ENCODE data around the gene OMD. TPM values are rescaled to one million over a fixed set of nuclear protein-coding genes. Genes with fewer than 3 reads are reported as not detected.

The OMD gene
- total RNA-seq, 1 experiment from 2014 or later, result not detected

GRCh38 chr9:92444841-92445240 lies 20.6 kb upstream of the OMD start:
- POLR2A ChIA-PET, result no interaction called here
- H4K20me1 ChIP-seq (ENCODE audit: insufficient read depth), result no peaks in the 10 kb centered on the region
- intact Hi-C loops (cut with micrococcal nuclease), result no loop called here
- no peak overlapping the region for H3K27ac ChIP-seq (ENCODE audit: low read depth, low read length)
- DNase-seq (ENCODE audit: low read depth, low spot score) (no peak), ATAC-seq (no peak)
- no peaks in the 10 kb centered on the region for H3K4me1 ChIP-seq (ENCODE audit: control insufficient read depth in 1 of 2, insufficient read depth in 2 of 2, low read length in 2 of 2)
- H3K9ac ChIP-seq (ENCODE audit: low read length), result no peak overlapping the region
- H3K79me2 ChIP-seq (ENCODE audit: insufficient read depth, low read length), result no peaks in the 10 kb centered on the region
- H3K9me3 ChIP-seq (ENCODE audit: control insufficient read depth in 1 of 2, insufficient read depth in 1 of 2, low read depth in 1 of 2, low read length in 2 of 2), result no peaks in the 10 kb centered on the region
- H3K9me2 ChIP-seq (ENCODE audit: insufficient read depth), result no peaks in the 10 kb centered on the region
- no peaks in the 10 kb centered on the region for H3K36me3 ChIP-seq (ENCODE audit: control insufficient read depth in 1 of 2, insufficient read depth in 2 of 2, low read length in 2 of 2)
- TF ChIP-seq, protein P1, sequence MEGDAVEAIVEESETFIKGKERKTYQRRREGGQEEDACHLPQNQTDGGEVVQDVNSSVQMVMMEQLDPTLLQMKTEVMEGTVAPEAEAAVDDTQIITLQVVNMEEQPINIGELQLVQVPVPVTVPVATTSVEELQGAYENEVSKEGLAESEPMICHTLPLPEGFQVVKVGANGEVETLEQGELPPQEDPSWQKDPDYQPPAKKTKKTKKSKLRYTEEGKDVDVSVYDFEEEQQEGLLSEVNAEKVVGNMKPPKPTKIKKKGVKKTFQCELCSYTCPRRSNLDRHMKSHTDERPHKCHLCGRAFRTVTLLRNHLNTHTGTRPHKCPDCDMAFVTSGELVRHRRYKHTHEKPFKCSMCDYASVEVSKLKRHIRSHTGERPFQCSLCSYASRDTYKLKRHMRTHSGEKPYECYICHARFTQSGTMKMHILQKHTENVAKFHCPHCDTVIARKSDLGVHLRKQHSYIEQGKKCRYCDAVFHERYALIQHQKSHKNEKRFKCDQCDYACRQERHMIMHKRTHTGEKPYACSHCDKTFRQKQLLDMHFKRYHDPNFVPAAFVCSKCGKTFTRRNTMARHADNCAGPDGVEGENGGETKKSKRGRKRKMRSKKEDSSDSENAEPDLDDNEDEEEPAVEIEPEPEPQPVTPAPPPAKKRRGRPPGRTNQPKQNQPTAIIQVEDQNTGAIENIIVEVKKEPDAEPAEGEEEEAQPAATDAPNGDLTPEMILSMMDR (IDR thresholded peaks at IDR 0.05 in 2 of 3, conservative IDR thresholded peaks at IDR 0.05 in 1 of 3; ENCODE audit: borderline replicate concordance in 1 of 3, insufficient read depth in 1 of 3, low read depth in 2 of 3, low read length in 2 of 3), result no peak
- no peak for TF ChIP-seq RAD21 (IDR thresholded peaks at IDR 0.05; ENCODE audit: low read depth)
- no peak overlapping the region for H3K4me2 ChIP-seq (ENCODE audit: low read length)
- BruUV-seq (replicated peaks), result no TSS peak
- H3K27me3 ChIP-seq (ENCODE audit: insufficient read depth, low read length), result no peaks in the 10 kb centered on the region; the same call in 1 of the 2 replicates
- no peak overlapping the region for H3K4me3 ChIP-seq (replicated peaks in 1 of 2; ENCODE audit: low read depth in 1 of 2, low read length in 2 of 2)
- RAD21 ChIA-PET (ENCODE audit: low non-redundant PET in 1 of 2, low total read pairs in 2 of 2, uncharacterized antibody in 2 of 2, unreplicated experiment in 2 of 2), result no interaction called here
- CTCF ChIA-PET, result no interaction called here
- no peak overlapping the region for H2AFZ ChIP-seq (ENCODE audit: low read depth, low read length, poor library complexity, severe bottlenecking)

DNA sequence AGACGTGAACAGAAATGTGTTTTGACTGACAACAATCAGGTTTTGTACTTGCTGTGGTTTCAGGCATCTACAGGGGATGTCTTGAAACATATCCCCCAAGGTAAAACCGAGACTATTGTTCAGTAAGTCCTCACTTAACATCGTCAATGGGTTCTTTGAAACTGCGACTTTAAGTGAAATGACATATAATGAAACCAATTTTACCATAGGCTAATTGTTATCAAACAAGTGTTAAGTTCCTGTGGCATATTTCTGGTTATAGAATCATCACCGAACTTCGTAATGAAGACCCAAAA lies 16.4 kb upstream of the OMD start:
- ChIA-PET RAD21 (ENCODE audit: low non-redundant PET in 1 of 2, low total read pairs in 2 of 2, uncharacterized antibody in 2 of 2, unreplicated experiment in 2 of 2) (no interaction called here), CTCF (interaction anchor here (2.1 to 2.4 kb wide), 2 partner anchors 112 to 301 kb away, joined by 19 to 24 read pairs; no protein-coding TSS in a partner anchor), POLR2A (no interaction called here)
- Histone ChIP-seq H2AFZ (ENCODE audit: low read depth, low read length, poor library complexity, severe bottlenecking) (no peak overlapping the region), H3K9ac (ENCODE audit: low read length) (no peak overlapping the region), H3K9me3 (ENCODE audit: control insufficient read depth in 1 of 2, insufficient read depth in 1 of 2, low read depth in 1 of 2, low read length in 2 of 2) (no peaks in the 10 kb centered on the region), H4K20me1 (ENCODE audit: insufficient read depth) (no peaks in the 10 kb centered on the region), H3K36me3 (ENCODE audit: control insufficient read depth in 1 of 2, insufficient read depth in 2 of 2, low read length in 2 of 2) (no peaks in the 10 kb centered on the region), H3K4me2 (ENCODE audit: low read length) (no peak overlapping the region), H3K27ac (ENCODE audit: low read depth, low read length) (no peak overlapping the region), H3K27me3 (ENCODE audit: insufficient read depth, low read length) (no peaks in the 10 kb centered on the region), H3K9me2 (ENCODE audit: insufficient read depth) (no peaks in the 10 kb centered on the region), H3K4me3 (replicated peaks in 1 of 2; ENCODE audit: low read depth in 1 of 2, low read length in 2 of 2) (no peak overlapping the region), H3K4me1 (ENCODE audit: control insufficient read depth in 1 of 2, insufficient read depth in 2 of 2, low read length in 2 of 2) (no peaks in the 10 kb centered on the region), H3K79me2 (ENCODE audit: insufficient read depth, low read length) (no peaks in the 10 kb centered on the region)
- no peak for ATAC-seq
- intact Hi-C loops (cut with micrococcal nuclease), result no loop called here
- TF ChIP-seq JUND (IDR thresholded peaks at IDR 0.05) (no peak), SRF (IDR thresholded peaks at IDR 0.05; ENCODE audit: low read depth) (no peak), CEBPB (IDR thresholded peaks at IDR 0.05; ENCODE audit: low read depth) (no peak), ATF3 (IDR thresholded peaks at IDR 0.05) (no peak), ELF1 (IDR thresholded peaks at IDR 0.05; ENCODE audit: borderline replicate concordance, low read depth) (no peak), YY1 (IDR thresholded peaks at IDR 0.05; ENCODE audit: extremely low read depth, insufficient replicate concordance, low read depth, low read length) (no peak), TCF7L2 (IDR thresholded peaks at IDR 0.05; ENCODE audit: borderline replicate concordance, extremely low read depth, insufficient read depth, insufficient read length) (no peak), ZBTB33 (IDR thresholded peaks at IDR 0.05; ENCODE audit: extremely low read depth, insufficient replicate concordance, low read length) (no peak)
- TF ChIP-seq, protein P2, sequence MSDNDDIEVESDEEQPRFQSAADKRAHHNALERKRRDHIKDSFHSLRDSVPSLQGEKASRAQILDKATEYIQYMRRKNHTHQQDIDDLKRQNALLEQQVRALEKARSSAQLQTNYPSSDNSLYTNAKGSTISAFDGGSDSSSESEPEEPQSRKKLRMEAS (IDR thresholded peaks at IDR 0.05), result no peak
- no TSS peak for BruUV-seq (replicated peaks)
- DNase-seq (ENCODE audit: low read depth, low spot score), result no peak
